H1 (cell line): ENCODE results near the gene RBBP5. TPM values are rescaled to one million over a fixed set of nuclear protein-coding genes. Genes with fewer than 3 reads are reported as not detected.

Experiments used
- BACH1 ChIP-seq: IDR thresholded peaks from 2 replicates; pipeline ENCODE4 v1.6.1; 2012; ENCODE audit warnings: low read length, improper control_type of control experiment
- EP300 ChIP-seq, 2 experiments: IDR thresholded peaks; 1 replicate in 1 of 2; 2 replicates in 1 of 2; pipeline ENCODE4 v1.6.1; 2011 to 2012; ENCODE audit warnings: low read depth in 2 of 2, low read length in 2 of 2, mild to moderate bottlenecking in 2 of 2, borderline replicate concordance in 1 of 2, inconsistent platforms in 1 of 2, moderate library complexity in 1 of 2
- FOSL1 ChIP-seq: IDR thresholded peaks from 2 replicates; pipeline ENCODE4 v1.6.1; 2011; ENCODE audit warnings: mild to moderate bottlenecking, low read depth, low read length, moderate library complexity; ENCODE audit not compliant: insufficient read depth
- POLR2A ChIP-seq, 2 experiments: IDR thresholded peaks; 1 replicate in 1 of 2; 2 replicates in 1 of 2; pipeline ENCODE4 v1.6.1; 2011; ENCODE audit warnings: low read depth in 2 of 2, low read length in 2 of 2, mild to moderate bottlenecking in 2 of 2; ENCODE audit errors: control extremely low read depth in 1 of 2
- SP1 ChIP-seq: IDR thresholded peaks from 2 replicates; pipeline ENCODE4 v1.6.1; 2011; ENCODE audit warnings: low read depth, low read length
- SUZ12 ChIP-seq: fragments of 200-600 bp; sonication (generic); IDR thresholded peaks from 2 replicates; pipeline ENCODE4 v1.6.1; 2012; ENCODE audit warnings: mild to moderate bottlenecking, inconsistent platforms, low read length, moderate library complexity, mixed read lengths
- polyA plus RNA-seq, 7 experiments: library from polyadenylated mRNA; depleted of rRNA in 3 of 7; stranded (reverse) in 5 of 7; unstranded in 2 of 7; fragments of >200 nt in 5 of 7; fragments of 200-250 nt in 2 of 7; gene quantifications; 1 replicate in 5 of 7; 2 replicates in 1 of 7; 4 replicates in 1 of 7; pipeline versions ENCODE4 v1.2.1 to v1.2.3, GENCODE V29; 2011 to 2013; ENCODE audit warnings: missing spikeins in 2 of 7, mixed read lengths in 2 of 7
- total RNA-seq: library from RNA; stranded (reverse); fragmentation: NEBNext Ultra II Directional; extraction: Animal tissue kit (Norgen Biotek cat#: 25700); gene quantifications from 2 replicates; pipeline ENCODE4 v1.2.1, GENCODE V29; 2021
- TF ChIP-seq, protein P1 (sequence below): IDR thresholded peaks from 2 replicates; pipeline ENCODE4 v1.6.1; 2011; ENCODE audit warnings: low read length, improper control_type of control experiment

RBBP5 gene
- total and polyA plus RNA-seq, 2 of the 8 experiments (the other 6 are each of a cell fraction or from before 2014, with no cell fraction given): 6.7 to 21.5 TPM

DNA sequence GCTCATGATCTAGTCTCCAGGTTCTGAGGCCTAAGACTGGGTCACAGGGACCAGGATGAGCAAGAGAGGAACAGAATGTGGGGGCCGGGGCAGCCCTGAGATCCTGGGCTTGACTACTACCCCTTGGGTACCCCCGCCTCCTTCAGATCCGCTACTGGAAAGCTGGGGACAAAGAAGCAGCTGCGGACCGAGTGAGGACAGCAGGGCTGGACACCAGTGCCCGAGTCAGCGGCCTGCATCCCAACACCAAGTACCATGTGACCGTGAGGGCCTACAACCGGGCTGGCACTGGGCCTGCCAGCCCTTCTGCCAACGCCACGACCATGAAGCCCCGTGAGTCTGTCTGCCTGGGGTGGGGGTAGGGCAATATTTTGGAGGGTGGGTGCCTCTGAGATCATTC is 50.0 kb downstream of the RBBP5 start (continued):
- TF ChIP-seq POLR2A (IDR thresholded peaks at IDR 0.05; ENCODE audit: control extremely low read depth in 1 of 2, low read depth in 2 of 2, low read length in 2 of 2): no peak
- TF ChIP-seq, protein P1, sequence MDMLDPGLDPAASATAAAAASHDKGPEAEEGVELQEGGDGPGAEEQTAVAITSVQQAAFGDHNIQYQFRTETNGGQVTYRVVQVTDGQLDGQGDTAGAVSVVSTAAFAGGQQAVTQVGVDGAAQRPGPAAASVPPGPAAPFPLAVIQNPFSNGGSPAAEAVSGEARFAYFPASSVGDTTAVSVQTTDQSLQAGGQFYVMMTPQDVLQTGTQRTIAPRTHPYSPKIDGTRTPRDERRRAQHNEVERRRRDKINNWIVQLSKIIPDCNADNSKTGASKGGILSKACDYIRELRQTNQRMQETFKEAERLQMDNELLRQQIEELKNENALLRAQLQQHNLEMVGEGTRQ: no peak
- no peak for TF ChIP-seq SP1
- TF ChIP-seq BACH1: no peak
- TF ChIP-seq EP300 (IDR thresholded peaks at IDR 0.05; ENCODE audit: borderline replicate concordance in 1 of 2, low read depth in 2 of 2, low read length in 2 of 2): no peak
- no peak for TF ChIP-seq SUZ12
- TF ChIP-seq FOSL1: no peak
- TF ChIP-seq, all 59 proteins: peak for 0
